WI38 (cell line): ENCODE data around the gene CNTN3.

Experiments used
- H3K4me3 ChIP-seq: 2 replicates; pipeline ENCODE4 v1.5.1; 2011; ENCODE audit warnings: low read depth, mild to moderate bottlenecking, control low read depth, low read length
- TF ChIP-seq, protein P1 (sequence below): IDR thresholded peaks from 2 replicates; pipeline ENCODE4 v1.5.1; 2012; ENCODE audit warnings: low read depth, mild to moderate bottlenecking, control low read depth, low read length

Gene CNTN3

DNA sequence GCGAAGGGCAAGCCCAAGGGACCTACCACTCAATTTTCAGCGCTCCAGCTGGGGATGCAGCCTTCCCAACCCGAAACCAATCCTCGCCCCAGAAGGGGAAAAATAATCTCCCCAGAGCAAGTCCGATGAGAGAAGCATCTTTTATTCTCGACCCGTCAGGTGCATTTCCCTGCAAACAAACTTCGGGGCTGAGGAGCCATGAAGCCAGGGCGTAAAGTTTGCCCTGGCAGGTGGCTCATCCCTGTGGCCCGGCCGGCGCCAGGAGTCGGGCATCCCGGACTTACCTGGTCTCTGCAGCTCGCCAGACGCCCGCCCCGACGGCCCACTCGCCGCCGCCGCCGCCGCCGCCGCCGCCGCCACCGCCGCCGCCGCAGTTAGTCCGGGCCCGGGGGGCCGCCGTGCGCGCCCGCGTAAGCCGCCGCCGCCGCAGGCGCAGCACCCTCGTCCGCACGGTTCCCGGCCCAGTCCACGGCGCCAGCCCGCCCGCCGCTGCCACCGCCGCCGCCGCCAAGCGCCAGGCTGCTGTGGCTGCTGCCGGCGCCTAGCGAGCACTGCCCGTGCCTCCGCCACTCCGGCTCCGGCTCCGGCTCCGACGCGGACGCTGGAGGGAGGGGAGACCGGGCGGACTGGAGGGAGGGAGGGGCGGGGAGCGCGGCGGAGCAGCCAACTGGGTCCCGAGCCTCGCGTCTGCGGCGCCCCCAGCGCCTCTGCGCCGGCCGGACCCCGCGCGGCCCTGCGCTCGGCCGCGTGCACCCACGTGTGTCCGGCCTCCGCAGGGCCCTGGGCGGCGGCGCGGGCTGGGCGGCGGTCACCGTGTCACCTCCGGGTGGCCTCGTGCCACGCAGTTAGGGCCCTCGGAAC is at the start of gene CNTN3:
TSS of gene CNTN3 (minus strand) at position 553 of the 861 bp plus-strand sequence. CDS start 93,547 bp downstream, outside the sequence.
- TF ChIP-seq, protein P1, sequence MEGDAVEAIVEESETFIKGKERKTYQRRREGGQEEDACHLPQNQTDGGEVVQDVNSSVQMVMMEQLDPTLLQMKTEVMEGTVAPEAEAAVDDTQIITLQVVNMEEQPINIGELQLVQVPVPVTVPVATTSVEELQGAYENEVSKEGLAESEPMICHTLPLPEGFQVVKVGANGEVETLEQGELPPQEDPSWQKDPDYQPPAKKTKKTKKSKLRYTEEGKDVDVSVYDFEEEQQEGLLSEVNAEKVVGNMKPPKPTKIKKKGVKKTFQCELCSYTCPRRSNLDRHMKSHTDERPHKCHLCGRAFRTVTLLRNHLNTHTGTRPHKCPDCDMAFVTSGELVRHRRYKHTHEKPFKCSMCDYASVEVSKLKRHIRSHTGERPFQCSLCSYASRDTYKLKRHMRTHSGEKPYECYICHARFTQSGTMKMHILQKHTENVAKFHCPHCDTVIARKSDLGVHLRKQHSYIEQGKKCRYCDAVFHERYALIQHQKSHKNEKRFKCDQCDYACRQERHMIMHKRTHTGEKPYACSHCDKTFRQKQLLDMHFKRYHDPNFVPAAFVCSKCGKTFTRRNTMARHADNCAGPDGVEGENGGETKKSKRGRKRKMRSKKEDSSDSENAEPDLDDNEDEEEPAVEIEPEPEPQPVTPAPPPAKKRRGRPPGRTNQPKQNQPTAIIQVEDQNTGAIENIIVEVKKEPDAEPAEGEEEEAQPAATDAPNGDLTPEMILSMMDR: no peak
- H3K4me3 ChIP-seq: peak within 1 kb of the TSS; percentile 81

DNA sequence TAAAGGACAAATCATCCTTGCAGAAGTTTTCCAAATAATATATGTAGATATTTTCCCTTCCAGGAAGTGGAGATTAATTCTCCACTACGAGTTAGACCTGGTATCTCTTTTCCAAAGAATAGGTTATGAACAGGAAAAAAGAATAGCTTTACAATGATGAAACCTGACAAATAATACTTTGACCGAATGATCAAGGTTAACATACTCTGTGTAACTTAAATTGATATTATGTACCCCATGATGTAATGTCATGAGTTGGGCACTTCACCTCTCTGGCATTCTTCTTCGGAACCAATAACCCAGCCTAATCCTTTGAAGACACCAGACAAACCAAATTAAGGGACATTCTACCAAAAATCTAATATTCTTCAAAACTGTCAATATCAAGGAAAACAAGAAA is 48.7 kb upstream of the CNTN3 start:
- H3K4me3 ChIP-seq: no peak overlapping the region
- TF ChIP-seq, protein P1: no peak

DNA sequence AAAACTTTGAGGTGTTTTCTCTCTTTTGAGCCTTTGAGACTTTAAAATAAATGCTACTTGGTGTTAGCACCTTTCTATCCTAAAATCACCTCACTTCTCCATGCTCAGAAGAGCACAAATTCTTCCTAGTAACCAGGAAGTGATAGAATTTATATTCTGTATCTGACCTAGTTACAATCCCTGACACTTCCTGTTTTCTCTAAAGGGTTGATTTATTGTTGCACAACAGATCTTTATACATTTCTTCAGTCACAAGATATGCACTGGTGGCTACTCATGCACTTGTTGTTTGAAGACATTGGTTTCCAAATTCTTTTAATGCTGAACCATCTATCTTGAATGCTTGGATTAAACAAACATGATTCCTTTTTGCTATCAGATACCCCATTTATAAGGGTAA is 47.2 kb upstream of the CNTN3 start:
- TF ChIP-seq, protein P1: no peak
- no peak overlapping the region for H3K4me3 ChIP-seq

DNA sequence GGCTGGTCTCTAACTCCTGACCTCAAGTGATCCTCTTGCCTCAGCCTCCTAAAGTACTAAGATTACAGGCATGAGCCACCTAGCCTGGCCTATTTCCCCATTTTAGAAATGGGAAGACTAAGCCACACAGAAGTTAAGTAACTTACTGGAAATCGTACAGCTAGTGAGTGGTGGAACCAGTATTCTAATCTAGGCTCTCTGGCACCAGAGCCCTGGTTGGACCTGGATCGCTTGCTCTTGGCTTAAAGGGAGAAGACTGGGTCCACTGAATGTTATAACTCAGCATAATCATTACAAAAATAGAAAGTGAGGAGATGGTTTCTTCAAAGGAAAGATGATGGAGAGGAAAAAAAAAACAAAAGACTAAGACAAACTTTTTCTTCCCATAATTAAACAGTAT is 37.4 kb upstream of the CNTN3 start:
- TF ChIP-seq, protein P1: no peak

DNA sequence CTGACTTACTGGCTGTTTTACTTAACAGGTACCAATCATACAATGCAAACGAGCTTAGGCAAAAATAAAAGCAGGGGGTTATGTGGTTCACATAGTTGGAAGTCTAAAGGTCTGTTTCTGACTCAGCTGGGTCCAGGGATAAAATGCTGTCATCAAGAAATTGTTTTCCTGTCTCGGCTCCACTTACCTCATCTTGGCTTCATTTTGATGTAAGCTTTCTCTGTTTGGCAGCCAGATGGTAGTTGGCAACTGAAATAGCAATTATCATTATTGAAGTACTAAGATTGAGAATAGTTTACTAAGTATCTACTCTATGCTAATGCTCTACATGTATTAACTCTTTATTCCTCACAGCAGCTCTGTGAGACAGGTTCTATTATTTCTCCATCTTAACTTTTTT is 36.8 kb upstream of the CNTN3 start:
- TF ChIP-seq, protein P1: no peak

More for the DNA sequence above, 37.4 kb upstream of the CNTN3 start:
- H3K4me3 ChIP-seq: no peak overlapping the region

DNA sequence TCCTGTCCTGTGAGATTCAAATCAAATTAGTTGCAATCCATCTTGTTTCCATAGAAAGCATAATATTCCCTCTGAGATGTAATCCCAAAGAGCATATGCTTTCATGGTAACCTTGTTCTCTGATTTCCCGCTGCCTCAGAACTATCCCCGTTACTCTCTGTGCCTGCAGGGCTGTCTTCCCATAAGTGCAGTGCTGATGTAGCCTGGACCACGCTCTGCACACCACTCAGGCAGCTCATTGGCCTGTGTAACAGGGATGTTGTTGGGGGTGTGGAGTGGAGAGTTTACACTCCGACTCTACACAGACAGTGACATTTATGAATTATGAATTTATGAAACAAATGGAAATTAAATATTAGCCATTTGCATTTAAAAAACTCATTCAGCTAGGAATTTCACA is 33.6 kb upstream of the CNTN3 start:
- TF ChIP-seq, protein P1: no peak
- no peak overlapping the region for H3K4me3 ChIP-seq

More for the DNA sequence above, 36.8 kb upstream of the CNTN3 start:
- H3K4me3 ChIP-seq: no peak overlapping the region

DNA sequence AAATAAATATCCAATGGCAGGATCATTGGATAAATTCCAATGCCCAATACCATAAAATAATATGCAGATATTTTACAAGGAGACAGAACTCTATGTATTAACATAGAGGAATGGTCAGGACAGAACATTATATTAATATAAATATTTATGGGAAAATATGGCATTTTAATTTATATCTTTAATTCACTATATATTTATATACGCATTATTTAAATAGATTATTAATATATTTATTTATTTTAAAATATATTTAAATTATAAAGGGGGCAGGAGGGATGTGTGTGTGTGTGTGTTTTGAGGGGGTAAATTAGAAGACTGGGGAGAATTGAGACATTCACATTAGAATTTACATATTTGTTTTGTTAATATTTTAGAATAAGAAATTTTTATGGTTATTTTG is 31.6 kb upstream of the CNTN3 start:
- TF ChIP-seq, protein P1: no peak
- H3K4me3 ChIP-seq: no peak overlapping the region
